GM12878 (cell line): ENCODE results near the gene IER5. TPM values are rescaled to one million over a fixed set of nuclear protein-coding genes. Genes with fewer than 3 reads are reported as not detected.
A peak's percentile ranks its signal among the peaks of the same experiment; 100 is the strongest.

ENCODE experiments used
- ATAC-seq: fragments of 200-7000 bp; cut with Tn5 transposase; 3 replicates; pipeline ENCODE4 v1.9.1; 2020; ENCODE audit warnings: mild to moderate bottlenecking, moderate library complexity
- BruUV-seq: library from RNA; stranded (reverse); fragments of 400-500 nt; replicated peaks from 2 replicates; lab custom pipeline; 2021; lab: Mats Ljungman, UMichigan
- CTCF ChIA-PET: fragments of 300-600 bp; sonication (Branson Sonifier 250); formaldehyde crosslinking; extraction: SDS; loops from one replicate; lab custom pipeline; 2021; ENCODE audit warnings: inconsistent platforms; lab: Yijun Ruan, JAX
- POLR2A ChIA-PET: fragments of 350-600 bp; formaldehyde crosslinking; extraction: SDS; loops from one replicate; lab custom pipeline; 2021; ENCODE audit warnings: inconsistent platforms; lab: Charles Lee
- RAD21 ChIA-PET: fragments of 300-600 bp; sonication (Branson Sonifier 250); formaldehyde crosslinking; loops from one replicate; lab custom pipeline; 2023; ENCODE audit warnings: antibody characterized with exemption; ENCODE audit not compliant: unreplicated experiment; lab: Charles Lee
- SMC1A ChIA-PET: fragments of 300-600 bp; sonication (Branson Sonifier 250); formaldehyde crosslinking; loops from one replicate; lab custom pipeline; 2023; ENCODE audit not compliant: unreplicated experiment, uncharacterized antibody; lab: Charles Lee
- DNase-seq: peaks from one replicate; pipeline ENCODE4 v3.0.0-alpha.2; 2011; ENCODE audit warnings: low read depth, low spot score
- FAIRE-seq: peaks from 3 replicates; lab custom pipeline; 2011; peaks lifted over from hg19 to GRCh38; lab: Jason Lieb, UNC
- H2AFZ ChIP-seq: 2 replicates; pipeline ENCODE4 v1.6.0; 2011; ENCODE audit warnings: low read depth, low read length, control low read depth; ENCODE audit not compliant: control insufficient read depth
- H3K27ac ChIP-seq: 2 replicates; pipeline ENCODE4 v1.5.1; 2011; ENCODE audit warnings: control low read depth; ENCODE audit not compliant: control insufficient read depth, insufficient read depth
- H3K27me3 ChIP-seq, 2 experiments: replicated peaks in 1 of 2; 2 replicates each; pipeline versions ENCODE4 v1.6.0 to v1.6.1; 2011; ENCODE audit warnings: low read length in 1 of 2; ENCODE audit not compliant: control insufficient read depth in 2 of 2, insufficient read depth in 2 of 2
- H3K36me3 ChIP-seq, 2 experiments: 2 replicates each; pipeline ENCODE4 v1.5.1; 2011; ENCODE audit warnings: low read length in 1 of 2; ENCODE audit not compliant: control insufficient read depth in 2 of 2, insufficient read depth in 2 of 2
- H3K4me1 ChIP-seq: 2 replicates; pipeline ENCODE4 v1.6.1; 2011; ENCODE audit warnings: mild to moderate bottlenecking, low read length, moderate library complexity, mixed read lengths; ENCODE audit not compliant: control insufficient read depth, insufficient read depth
- H3K4me2 ChIP-seq: 2 replicates; pipeline ENCODE4 v1.6.0; 2011; ENCODE audit warnings: control low read depth; ENCODE audit not compliant: control insufficient read depth, insufficient read depth
- H3K4me3 ChIP-seq: fragments of 200-600 bp; sonication (generic); 2 replicates; pipeline ENCODE4 v1.5.1; 2016
- H3K79me2 ChIP-seq: 2 replicates; pipeline ENCODE4 v1.6.0; 2011; ENCODE audit warnings: low read length; ENCODE audit not compliant: control insufficient read depth, insufficient read depth
- H3K9ac ChIP-seq: 2 replicates; pipeline ENCODE4 v1.8.0; 2011; ENCODE audit warnings: low read length, control low read depth, mixed read lengths; ENCODE audit not compliant: control insufficient read depth, insufficient read depth
- H3K9me3 ChIP-seq: replicated peaks from 3 replicates; pipeline ENCODE4 v1.5.1; 2011; ENCODE audit warnings: mild to moderate bottlenecking, low read length; ENCODE audit not compliant: control insufficient read depth, insufficient read depth
- H4K20me1 ChIP-seq: 2 replicates; pipeline ENCODE4 v1.6.0; 2011; ENCODE audit not compliant: control insufficient read depth, insufficient read depth
- BACH1 ChIP-seq: fragments of 450-650 bp; IDR thresholded peaks from 2 replicates; pipeline ENCODE4 v1.6.1; 2017; ENCODE audit warnings: mild to moderate bottlenecking, borderline replicate concordance
- EED ChIP-seq: sonication (generic); IDR thresholded peaks from 2 replicates; pipeline ENCODE4 v1.6.1; 2016; ENCODE audit warnings: antibody characterized with exemption, low read depth
- IKZF1 ChIP-seq: fragments of 450-650 bp; conservative IDR thresholded peaks from 2 replicates; pipeline ENCODE4 v1.6.1; 2017; ENCODE audit warnings: antibody characterized with exemption, mild to moderate bottlenecking
- IKZF2 ChIP-seq, 2 experiments: fragments of 450-650 bp; IDR thresholded peaks; 2 replicates each; pipeline ENCODE4 v1.6.1; 2017; ENCODE audit warnings: mild to moderate bottlenecking in 2 of 2, moderate library complexity in 2 of 2
- MYC ChIP-seq: IDR thresholded peaks from 2 replicates; pipeline ENCODE4 v1.6.1; 2011; ENCODE audit warnings: mild to moderate bottlenecking, low read length, moderate library complexity, inconsistent platforms; ENCODE audit not compliant: insufficient read depth, insufficient replicate concordance, insufficient read length, severe bottlenecking
- NFYA ChIP-seq: IDR thresholded peaks from 2 replicates; pipeline ENCODE4 v1.6.1; 2011; ENCODE audit warnings: low read depth, mild to moderate bottlenecking, low read length, improper control_type of control experiment, borderline replicate concordance
- RUNX3 ChIP-seq: IDR thresholded peaks from 2 replicates; pipeline ENCODE4 v1.6.1; 2012; ENCODE audit warnings: low read length, inconsistent platforms
- TCF12 ChIP-seq: IDR thresholded peaks from 2 replicates; pipeline ENCODE4 v1.6.1; 2011; ENCODE audit warnings: low read depth, mild to moderate bottlenecking, low read length
- WGBS: methylation state at CpG from one replicate; pipeline ENCODE4 v1.1.6; 2016; ENCODE audit warnings: low lambda C conversion rate; ENCODE audit not compliant: insufficient replicate concordance, insufficient coverage; ENCODE audit errors: missing lambda C conversion rate; 5-methylcytosine and 5-hydroxymethylcytosine counted together
- in situ Hi-C: fragments of 300-500 bp; cut with MboI; formaldehyde crosslinking; loops from 9 replicates; pipeline ENCODE4 v1.14.3; 2018; ENCODE audit warnings: mixed read lengths
- intact Hi-C: fragments of 100-400 bp; cut with micrococcal nuclease; formaldehyde crosslinking; loops from one replicate; pipeline ENCODE4 v1.14.2; 2022; ENCODE audit not compliant: unreplicated experiment
- polyA plus RNA-seq, 11 experiments: library from polyadenylated mRNA; depleted of rRNA in 4 of 11; unstranded in 6 of 11; stranded (reverse) in 5 of 11; fragments of >200 nt; fragmentation: Nextera tagmentation in 4 of 11; fragmentation: Illumina TruSeq in 1 of 11; extraction: Ambion mirVana in 4 of 11; extraction: Trizol in 1 of 11; gene quantifications; 1 replicate in 1 of 11; 2 replicates in 10 of 11; pipeline versions ENCODE4 v1.2.1 to v1.2.3, GENCODE V29; 2011 to 2016; ENCODE audit warnings: inconsistent platforms in 2 of 11, missing spikeins in 2 of 11, low read depth in 1 of 11
- total RNA-seq, 4 experiments: library from RNA; depleted of rRNA in 3 of 4; stranded (reverse); fragments of >200 nt in 3 of 4; fragmentation: Illumina TruSeq in 1 of 4; extraction: Trizol in 1 of 4; gene quantifications; 2 replicates each; pipeline versions ENCODE4 v1.2.1 to v1.2.3, GENCODE V29; 2013 to 2021

IER5 gene
- total and polyA plus RNA-seq, 10 of the 15 experiments (the other 5 are each of a cell fraction or from before 2014, with no cell fraction given), result 4.3 to 75.2 (median 30.5) TPM

DNA sequence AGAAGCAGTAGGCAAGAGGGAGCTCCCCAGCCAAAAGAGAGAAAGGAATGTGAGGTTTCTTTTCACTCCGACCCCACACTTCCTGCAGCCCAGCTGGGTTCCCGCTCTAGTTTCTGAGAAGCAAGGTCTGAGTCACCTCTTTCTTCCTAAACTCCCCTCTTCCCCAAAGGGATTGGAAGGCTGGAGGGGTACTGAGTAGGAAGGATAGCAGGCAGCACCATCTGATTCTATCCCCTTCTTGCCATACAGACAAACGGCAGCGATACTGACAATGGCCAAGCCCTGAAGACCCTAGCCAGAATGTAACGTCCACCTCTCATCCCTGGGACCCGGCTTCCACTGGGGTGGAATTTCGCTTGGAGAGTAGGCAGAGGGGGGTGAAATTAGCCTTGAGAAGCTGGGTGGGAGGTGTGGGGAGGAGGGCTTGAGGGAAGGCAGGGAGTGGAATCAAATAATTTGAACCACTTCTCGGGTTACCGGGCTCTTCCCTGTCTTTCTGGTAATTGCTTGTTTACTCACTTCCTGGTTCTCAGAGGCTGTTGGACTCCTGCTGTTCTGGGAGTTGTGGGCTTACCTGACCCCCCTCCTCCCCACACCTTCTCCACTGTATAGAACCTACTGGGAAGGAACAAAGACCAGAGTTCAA, 13.2 kb downstream of the IER5 start:
- FAIRE-seq, result no peak
- no peaks in the 10 kb centered on the region for H3K36me3 ChIP-seq
- no peaks in the 10 kb centered on the region for H3K27me3 ChIP-seq
- peak overlapping the region; percentile 38; the same call in 1 of the 2 replicates for H3K4me2 ChIP-seq
- ChIA-PET CTCF (interaction anchor here (2.5 to 38.4 kb wide), 3 partner anchors 10 to 64 kb away, joined by 10 to 1067 read pairs (median 18); no protein-coding TSS in a partner anchor), RAD21 (interaction anchor here (0.6 to 26.9 kb wide), 4 partner anchors 11 to 61 kb away, joined by 3 to 966 read pairs (median 17); no protein-coding TSS in a partner anchor), SMC1A (interaction anchor here (0.6 to 39.2 kb wide), 3 partner anchors 9 to 65 kb away, joined by 3 to 1399 read pairs (median 123); no protein-coding TSS in a partner anchor), POLR2A (interaction anchor here (1.2 to 16.3 kb wide), 6 partner anchors 13 to 192 kb away, joined by 3 to 256 read pairs (median 20); partner anchors contain the start of gene IER5)
- peaks cover 81% of the 10 kb centered on the region for H3K4me1 ChIP-seq
- no TSS peak for BruUV-seq
- intact Hi-C loops, result no loop called here
- 84% methylated on average over 9 of the region's 9 CpGs for WGBS
- peak overlapping the region; percentile 43 for H3K27ac ChIP-seq
- H2AFZ ChIP-seq, result no peak overlapping the region
- H4K20me1 ChIP-seq, result no peaks in the 10 kb centered on the region
- ATAC-seq, result no peak
- H3K79me2 ChIP-seq, result peaks cover 3% of the 10 kb centered on the region
- H3K9me3 ChIP-seq, result no peaks in the 10 kb centered on the region
- no peak overlapping the region for H3K4me3 ChIP-seq
- in situ Hi-C loops, result no loop called here
- DNase-seq, result no peak
- no peak overlapping the region for H3K9ac ChIP-seq
- TF ChIP-seq MYC (no peak), TCF12 (0 out of 2 replicates have a peak, but pooled peaks have one; percentile 23), BACH1 (no peak), NFYA (no peak), RUNX3 (peak; percentile 12; the same call in 1 of the 2 replicates), EED (peak; percentile 82), IKZF2 (IDR thresholded peaks at IDR 0.05) (0 out of 4 replicates have a peak, but pooled peaks of 1 of the 2 experiments have one; percentile 24), IKZF1 (peak; percentile 29; the same call in 1 of the 2 replicates)
